GM18517 (cell line): ENCODE measurements around the gene CYSRT1.

Experiments
- ATAC-seq: cut with Tn5 transposase; IDR thresholded peaks from one replicate; pipeline ENCODE4 v1.9.1; 2021; ENCODE audit warnings: mild to moderate bottlenecking, moderate library complexity; ENCODE audit not compliant: unreplicated experiment

CYSRT1 gene

DNA sequence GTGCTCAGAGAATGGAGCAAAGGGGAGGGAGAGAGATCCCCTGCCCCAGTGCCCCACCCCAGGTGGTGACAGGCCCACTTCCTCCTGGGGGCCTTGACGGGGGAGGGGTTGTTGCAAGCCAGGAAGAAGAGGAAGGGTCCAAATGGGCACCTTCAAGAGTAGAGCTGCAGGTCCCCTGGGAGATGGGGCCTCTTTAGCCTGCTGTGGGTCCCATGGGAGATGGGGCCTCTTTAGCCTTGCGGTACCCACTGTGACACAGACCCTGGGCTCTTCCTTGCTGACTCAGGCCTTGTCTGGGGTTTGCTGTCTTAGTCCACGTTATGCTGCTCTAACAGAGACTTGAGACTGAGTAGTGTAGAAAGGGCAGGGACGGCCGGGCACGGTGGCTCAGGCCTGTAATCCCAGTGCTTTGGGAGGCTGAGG is 43.0 kb downstream of the CYSRT1 start:
- ATAC-seq, result no peak

DNA sequence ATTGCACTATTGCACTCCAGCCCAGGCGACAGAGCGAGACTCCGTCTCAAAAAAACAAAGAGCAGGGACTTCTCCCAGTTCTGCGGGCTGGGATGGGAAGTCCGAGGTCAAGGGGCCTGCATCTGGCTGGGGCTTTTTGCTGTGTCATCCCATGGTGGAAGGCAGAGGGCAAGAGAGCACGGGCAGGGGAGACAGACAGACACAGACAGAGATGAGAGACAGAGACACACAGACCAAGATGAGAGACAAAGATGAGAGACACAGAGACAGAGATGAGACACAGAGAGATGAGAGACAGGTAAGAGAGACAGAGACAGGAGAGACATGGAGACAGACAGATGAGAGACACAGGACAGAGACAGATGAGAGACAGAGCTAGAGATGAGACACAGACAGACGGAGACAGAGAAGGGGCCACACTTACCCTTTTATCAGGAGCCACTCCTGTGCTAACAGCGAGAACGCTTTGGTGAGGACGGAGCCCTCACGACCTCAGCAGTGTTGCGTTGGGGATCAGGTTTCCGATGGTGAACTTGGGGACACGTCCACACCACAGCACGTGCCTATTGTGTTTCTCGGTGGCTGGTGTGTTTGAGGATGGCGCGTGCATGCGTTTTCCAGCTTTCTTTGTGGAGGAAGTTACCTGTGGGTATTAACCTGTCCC is 43.7 kb downstream of the CYSRT1 start:
- no peak for ATAC-seq

DNA sequence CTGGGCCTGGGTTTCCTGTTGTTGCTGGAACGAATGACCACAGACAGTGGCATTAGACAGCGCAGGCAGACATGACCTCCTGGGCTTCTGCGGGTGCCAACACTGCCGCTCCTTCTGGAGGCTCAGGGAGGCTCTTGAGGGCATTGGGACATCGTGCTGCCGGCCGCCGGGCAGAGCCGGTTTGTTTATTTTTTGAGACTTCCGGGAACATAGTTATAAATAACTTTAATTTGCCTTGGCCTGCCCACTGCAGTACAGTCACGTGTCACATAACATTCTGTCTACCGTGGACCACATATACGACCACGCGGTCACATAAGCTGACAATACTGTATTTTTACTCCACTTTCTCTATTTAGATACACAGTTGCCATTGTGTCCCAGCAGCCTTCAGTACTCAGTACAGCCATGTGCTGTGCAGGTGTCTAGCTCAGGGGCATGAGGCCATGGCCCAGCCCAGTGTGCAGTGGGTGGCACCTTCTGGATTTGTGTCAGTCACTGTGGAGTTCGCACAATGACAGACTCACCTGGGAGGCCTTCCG is 44.3 kb downstream of the CYSRT1 start:
- peak; percentile 50 for ATAC-seq

DNA sequence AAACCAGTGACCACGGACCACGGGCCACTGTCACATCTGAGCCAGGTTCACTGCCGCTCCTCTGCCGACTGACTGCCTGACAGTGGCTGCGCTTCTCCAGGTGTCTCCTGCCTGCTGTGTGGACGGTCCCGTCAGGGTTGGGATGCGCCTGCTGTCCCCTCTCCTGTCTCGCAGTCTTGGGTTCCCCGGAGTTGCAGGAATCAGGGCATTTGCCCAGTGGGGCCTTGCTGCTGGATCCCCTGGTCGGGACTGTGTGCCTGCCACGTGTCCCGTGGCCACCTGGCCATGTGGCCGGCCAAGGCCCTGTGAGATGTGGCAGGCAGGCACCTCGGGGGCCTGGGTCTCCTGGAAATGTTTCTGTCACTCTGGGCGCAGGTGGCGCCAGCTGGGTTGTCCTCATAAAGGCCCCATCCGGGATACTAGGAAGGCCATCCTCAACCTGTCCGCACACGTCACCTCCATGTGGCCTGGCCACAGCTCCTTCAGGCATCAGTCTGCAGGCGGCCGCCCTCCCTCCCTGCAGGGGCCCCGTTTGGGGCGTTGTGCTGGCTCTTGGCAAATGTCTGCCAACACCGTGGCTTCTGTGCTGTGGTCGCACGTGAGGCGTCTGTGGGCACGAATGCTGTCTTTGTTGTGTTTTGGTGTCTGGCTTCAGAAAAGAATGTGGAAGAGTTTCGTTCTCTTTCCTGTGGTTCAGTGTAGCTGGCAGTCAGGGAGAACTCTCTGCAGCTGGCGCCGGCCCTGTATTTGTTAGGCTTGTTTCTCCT is 46.1 kb downstream of the CYSRT1 start:
- ATAC-seq, result no peak

DNA sequence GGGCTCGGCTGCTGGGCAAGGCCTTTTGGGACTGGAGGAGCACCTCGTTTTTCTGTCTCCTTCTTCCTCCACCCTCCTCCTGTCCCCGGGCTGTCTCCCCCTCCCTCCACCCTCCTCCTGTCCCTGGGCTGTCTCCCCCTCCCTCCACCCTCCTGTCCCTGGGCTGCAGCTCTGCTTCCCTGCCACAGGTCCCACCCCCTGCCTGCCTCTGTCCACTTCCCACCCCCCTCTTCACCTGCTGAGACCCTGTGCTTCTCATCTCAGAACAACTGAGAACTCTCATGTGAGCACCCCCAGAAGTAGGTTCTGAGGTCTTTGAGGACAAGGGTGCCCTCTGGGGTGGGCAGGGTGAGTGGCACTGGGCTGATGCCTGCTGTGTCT is 46.7 kb downstream of the CYSRT1 start:
- no peak for ATAC-seq

DNA sequence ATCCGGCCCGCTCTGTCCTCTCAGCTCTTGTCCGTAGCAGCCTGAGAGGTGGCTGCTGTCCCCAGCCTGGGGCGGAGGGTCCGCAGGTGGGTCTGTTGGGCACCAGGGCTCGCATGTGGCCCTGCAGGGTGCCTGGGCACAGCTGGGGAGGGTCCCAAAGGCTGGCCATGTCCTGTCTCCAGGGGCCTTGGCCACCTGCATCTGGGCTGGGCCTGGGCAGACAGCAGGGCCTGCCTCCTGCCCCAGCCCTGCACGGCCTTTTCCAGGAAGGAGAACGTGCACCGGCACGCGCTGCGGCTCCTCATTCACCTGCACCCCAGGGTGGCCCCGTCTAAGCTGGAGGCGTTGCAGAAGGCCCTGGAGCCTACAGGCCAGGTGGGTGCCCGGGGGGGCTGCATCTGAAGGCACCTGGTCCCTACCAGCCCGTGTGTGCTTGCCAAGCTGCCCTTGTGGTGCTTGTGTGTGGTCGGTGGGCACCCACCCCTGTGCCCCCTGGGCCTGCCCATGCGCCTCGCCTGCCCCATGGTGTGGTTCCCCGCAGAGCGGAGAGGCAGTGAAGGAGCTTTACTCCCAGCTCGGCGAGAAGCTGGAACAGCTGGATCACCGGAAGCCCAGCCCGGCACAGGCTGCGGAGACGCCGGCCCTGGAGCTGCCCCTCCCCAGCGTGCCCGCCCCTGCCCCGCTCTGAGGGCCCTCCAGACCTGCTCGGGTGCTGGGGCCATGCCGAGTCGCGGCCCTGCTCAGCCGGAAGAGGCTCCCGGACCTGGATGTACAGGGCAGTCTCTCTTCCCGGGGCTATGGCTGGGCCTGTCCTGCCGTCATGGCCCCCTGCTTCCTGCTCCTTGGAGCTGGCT is 47.5 kb downstream of the CYSRT1 start:
- ATAC-seq, result no peak

DNA sequence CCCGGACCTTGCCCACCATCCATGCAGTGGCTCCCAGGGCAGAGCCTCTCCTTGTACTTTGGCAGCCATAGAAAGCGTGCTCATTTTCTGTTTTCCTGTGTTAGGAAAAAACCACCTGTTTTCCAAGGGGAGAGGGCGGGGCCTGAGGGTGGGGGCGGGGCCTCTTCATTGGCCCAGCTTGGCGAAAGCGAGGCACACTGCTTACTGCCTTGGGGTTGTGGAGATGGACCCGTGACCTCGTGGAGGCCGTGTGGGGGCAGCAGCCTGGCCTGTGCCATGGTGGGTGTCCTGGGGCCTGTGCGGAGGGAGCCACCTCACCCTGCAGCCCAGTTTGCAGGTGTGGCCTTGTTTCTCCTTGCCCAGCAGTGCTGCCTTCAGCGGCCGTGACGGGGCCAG is 48.1 kb downstream of the CYSRT1 start:
- ATAC-seq, result no peak

DNA sequence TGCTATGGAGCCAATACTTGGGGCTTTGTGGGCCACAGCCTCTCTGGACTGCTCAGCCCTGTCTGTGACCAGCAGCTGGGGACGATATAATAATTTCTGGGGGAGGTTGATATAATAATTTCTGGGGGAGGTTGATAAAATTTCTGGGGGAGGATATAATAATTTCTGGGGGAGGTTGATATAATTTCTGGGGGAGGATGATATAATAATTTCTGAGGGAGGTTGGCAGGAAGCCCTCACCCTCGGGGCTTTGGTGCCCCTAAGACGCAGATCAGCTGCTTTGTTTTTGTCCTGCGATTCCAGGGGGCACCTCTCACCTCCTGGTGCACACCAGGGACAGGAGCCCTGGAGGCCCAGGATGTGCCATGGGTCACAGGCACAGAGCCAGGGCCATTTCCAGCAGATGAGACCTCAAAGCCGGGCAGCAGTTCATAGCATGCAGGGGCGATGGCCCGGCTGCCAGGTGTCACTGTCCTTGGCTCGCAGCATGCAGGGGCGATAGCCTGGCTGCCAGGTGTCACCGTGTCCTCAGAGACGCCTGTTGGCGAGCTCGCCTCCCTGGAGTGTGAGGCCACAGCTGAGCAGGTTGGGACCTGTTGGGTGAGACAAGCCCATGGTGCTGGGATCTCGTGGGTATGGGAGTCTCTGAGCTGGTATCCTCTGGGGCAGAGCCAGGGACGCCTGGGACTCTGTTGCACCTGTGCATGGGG is 48.8 kb downstream of the CYSRT1 start:
- no peak for ATAC-seq

DNA sequence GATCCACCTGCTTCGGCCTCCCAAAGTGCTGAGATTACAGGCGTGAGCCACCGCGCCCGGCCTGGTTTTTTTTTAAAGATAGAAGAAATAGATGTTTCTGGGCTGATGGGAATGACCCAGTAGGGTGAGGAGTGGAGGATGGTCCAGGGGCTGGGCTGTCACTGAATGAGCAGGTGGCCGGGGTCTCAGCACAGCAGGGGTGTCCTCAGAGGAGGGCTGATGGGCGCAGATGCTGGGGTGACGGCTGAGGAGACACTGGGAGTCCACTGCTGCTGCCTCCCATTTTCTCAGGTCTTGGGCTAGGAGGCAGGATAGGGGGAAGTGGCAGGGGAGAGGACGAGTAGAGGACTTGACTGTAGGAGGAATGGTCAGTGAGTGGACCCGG is 50.2 kb downstream of the CYSRT1 start:
- no peak for ATAC-seq
